T-helper 1 cell treated with Interleukin-12 subunit alpha and Interleukin-12 subunit beta and Interleukin-4 antibody, amounts not matched to agents 30 ng/mL and 1 ng/mL, for 36 hours (primary cell): Measurements from ENCODE around the gene MRPL58. TPM values are rescaled to one million over a fixed set of nuclear protein-coding genes. Genes with fewer than 3 reads are reported as not detected.
"Not testable (repeated sequence)": the region's sequence is repeated elsewhere in the genome, so short reads cannot be mapped to it uniquely, and the experiment has no call there.

Source experiments
- intact Hi-C: fragments of 100-400 bp; cut with micrococcal nuclease; formaldehyde crosslinking; loops from one replicate; pipeline ENCODE4 v1.15.1; 2024
- total RNA-seq: library from RNA; stranded (reverse); gene quantifications from 2 replicates; pipeline ENCODE4 v1.2.3, GENCODE V29; 2022

Gene MRPL58
- 43.1 and 43.3 TPM in 2 replicates for total RNA-seq

DNA sequence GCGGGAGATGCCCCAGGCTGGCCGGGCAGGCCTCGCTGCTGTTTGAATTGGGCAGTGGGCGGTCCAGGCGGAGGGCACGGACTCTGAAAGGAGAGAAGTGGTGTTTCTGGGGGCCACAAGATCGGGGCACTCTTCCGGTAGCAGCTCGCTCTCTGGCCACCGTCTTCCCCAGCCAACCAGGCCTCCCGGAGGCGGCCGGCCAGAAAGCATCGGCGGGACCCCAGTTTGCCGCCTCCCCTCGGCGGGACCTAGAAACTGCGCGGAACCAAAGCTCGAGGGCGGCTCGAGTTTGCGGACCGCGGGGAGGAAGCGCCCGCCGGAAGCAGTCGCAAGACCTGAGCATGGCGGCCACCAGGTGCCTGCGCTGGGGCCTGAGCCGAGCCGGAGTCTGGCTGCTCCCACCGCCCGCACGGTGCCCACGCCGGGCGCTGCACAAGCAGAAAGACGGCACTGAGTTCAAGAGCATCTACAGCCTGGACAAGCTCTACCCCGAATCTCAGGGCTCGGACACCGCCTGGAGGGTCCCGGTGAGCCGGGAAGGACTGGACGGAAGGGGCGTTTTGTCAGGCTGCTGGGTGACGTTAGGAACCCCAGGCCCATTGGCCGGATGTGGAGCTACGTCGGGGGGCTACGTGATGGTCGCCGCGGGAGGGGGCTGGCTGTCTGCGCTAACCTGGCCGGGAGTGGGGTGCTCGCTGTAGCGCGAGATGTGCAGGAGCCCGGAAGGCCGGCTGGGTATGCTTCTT is at the start of gene MRPL58:
Gene MRPL58, plus strand, starts transcription at position 325 of the 746 bp plus-strand sequence. Its CDS starts 17 bp downstream, at position 342.
- intact Hi-C loops = loop anchor here (1.0 to 5.0 kb wide), 5 partner anchors 22 to 51 kb away; partner anchors contain the start of genes ATP5PD, CDR2L and KCTD2

GRCh38 chr17:74963656-74964055 is 48.8 kb upstream of the MRPL58 start:
- intact Hi-C loops = no loop called here

- intact Hi-C loops = no loop called here
Observed at GRCh38 chr17:74964246-74964761, 48.2 kb upstream of the MRPL58 start.

GRCh38 chr17:74964988-74965622 is 47.4 kb upstream of the MRPL58 start:
- intact Hi-C loops = no loop called here

DNA sequence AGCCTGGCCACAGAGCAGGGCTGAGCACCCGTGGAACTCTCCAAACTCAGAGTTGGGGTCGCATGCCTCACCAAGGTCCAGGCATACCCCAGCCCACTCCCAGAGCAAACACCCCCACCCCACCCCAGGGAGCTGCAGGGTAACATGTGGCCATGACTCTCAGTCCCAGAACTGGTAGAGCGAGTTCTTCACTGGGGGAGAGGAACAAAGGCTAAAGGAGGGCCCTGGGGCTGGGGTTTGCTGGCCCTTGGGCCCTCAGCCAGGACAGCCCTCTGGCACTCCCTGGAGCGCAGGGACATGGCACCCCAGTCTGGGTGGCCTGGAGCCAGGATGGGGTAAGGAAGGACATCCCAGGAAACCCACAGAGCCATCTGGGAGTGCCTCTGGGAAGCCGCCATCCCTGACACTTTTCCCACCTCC is 44.1 kb upstream of the MRPL58 start:
- intact Hi-C loops = no loop called here

- intact Hi-C loops = not testable (repeated sequence)
Observed at GRCh38 chr17:74969501-74969900, 43.0 kb upstream of the MRPL58 start.

- intact Hi-C loops = no loop called here
Observed at GRCh38 chr17:74970395-74970794, 42.1 kb upstream of the MRPL58 start.

GRCh38 chr17:74971069-74971841 is 41.2 kb upstream of the MRPL58 start:
- intact Hi-C loops = no loop called here

DNA sequence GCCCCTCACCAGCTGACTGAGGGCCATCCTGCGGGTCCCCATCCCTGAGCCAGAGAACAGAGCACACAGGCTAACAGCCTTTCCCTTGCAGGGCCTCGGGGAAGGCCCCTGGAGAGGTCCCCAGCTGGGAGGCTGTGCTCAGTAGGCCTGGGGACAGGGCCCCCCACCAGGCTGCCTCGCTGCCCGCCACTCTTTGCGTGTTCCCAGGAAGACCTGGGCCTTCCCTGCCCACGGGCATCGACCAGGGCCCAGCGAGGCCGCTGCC is 40.7 kb upstream of the MRPL58 start:
- intact Hi-C loops = loop anchor here (1.0 kb wide), 2 partner anchors 11 to 16 kb away; partner anchors contain the start of gene CDR2L

DNA sequence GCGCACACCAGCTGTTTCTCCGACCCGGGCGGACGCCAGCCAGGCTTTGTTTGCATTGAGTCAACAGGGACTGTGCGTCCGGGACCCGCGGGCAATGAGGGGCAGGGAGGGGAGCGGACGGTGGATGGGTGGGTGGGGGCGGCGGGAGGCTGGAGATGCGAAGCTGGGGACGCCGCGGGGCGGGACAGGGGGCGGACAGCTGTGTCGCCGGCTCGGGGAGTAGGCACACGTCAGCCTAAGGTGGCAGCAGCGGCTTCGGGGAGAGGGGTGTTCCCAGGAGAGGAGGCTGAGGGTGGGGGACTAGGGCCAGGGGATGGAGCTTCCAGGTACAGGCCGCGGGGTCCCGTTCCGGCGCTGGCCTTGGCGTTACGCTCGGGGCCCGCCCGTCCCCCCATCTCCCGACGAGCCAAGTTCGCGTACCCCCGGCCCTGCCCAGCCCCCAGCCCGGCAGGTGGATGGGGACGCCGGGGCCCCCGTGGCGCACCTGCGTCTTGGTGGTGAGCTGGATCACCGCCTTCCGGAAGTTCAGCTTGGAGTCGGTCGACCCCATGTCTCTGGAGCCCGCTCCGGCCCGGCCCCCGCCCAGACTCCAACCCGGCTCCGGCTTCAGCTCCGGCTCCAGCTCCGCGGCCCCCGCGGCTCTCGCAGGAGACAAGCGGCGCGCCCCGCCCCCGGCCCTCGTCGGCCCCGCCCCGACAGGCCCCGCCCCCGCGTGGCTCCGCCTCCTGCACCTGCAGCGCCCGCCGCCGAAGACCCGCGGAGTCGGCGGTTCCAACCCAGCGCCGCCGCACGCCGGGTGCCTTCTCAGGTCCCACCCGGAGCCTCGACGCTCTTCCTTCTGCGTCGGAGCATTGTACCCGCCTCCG is 40.1 kb upstream of the MRPL58 start, which contains the start of gene HID1:
Gene HID1, minus strand, starts transcription at position 653 of the 866 bp plus-strand sequence. Its CDS starts 103 bp downstream, at position 550.
- intact Hi-C loops = loop anchor here (1.0 kb wide), 2 partner anchors 10 to 15 kb away; partner anchors contain the start of gene CDR2L

- intact Hi-C loops = loop anchor here (1.0 kb wide), 2 partner anchors 9 to 14 kb away; partner anchors contain the start of gene CDR2L
Observed at GRCh38 chr17:74972973-74973328, 39.5 kb upstream of the MRPL58 start.

DNA sequence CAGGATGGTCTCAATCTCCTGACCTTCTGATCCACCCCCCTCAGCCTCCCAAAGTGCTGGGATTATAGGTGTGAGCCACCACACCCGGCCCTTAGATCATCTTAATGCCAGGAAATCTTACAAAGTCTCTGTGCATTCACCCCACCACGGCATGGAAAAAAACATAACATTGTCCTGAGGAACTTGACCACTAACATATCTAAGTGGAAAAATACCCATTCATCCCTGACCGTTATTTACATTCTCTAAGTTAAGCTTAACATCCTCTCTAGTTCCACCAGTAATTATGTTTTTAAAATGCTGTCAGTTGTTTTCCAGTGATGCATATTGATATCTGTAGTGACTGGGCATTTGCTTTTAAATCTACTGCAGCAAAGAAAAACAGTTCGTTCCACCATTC is 36.5 kb upstream of the MRPL58 start:
- intact Hi-C loops = no loop called here

- intact Hi-C loops = no loop called here
Observed at GRCh38 chr17:74977802-74978201, 34.7 kb upstream of the MRPL58 start.

DNA sequence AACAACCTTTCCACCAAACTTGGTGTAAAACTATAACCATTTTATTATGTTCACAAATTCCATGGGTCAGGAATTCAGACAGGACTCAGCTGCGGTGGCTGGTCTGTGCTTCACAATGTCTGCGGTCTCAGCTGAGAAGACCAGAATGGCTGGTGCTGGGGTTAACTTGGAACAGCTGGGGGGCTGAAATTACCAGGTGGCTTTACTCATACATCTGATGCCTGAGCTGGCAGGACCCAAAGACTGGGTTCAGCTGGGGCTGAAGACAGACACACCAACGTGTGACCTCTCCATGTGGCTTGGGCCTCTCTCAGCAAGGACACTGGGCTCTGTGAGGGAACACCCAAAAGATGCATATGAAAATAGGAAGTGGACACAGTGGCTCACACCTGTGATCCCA is 34.2 kb upstream of the MRPL58 start:
- intact Hi-C loops = no loop called here

GRCh38 chr17:74979408-74980146 is 32.9 kb upstream of the MRPL58 start:
- intact Hi-C loops = loop anchor here (10.0 kb wide), 2 partner anchors 205 to 535 kb away; partner anchors contain the start of genes CASKIN2, SUMO2 and TSEN54

- intact Hi-C loops = loop anchor here (10.0 kb wide), 2 partner anchors 203 to 533 kb away; partner anchors contain the start of genes CASKIN2, SUMO2 and TSEN54
Observed at GRCh38 chr17:74981318-74981978, 31.0 kb upstream of the MRPL58 start.

GRCh38 chr17:74981979-74982662 is 30.3 kb upstream of the MRPL58 start:
- intact Hi-C loops = loop anchor here (1.0 to 10.0 kb wide), 6 partner anchors 10 to 533 kb away; partner anchors contain the start of genes CASKIN2, HID1, MRPL58 and SUMO2

- intact Hi-C loops = loop anchor here (1.0 to 10.0 kb wide), 6 partner anchors 10 to 532 kb away; partner anchors contain the start of genes CASKIN2, HID1, MRPL58 and SUMO2
Observed at GRCh38 chr17:74982663-74983313, 29.7 kb upstream of the MRPL58 start.
